HG02981 (cell line): Measurements from ENCODE around the gene MOSPD3.

Source experiments
- ATAC-seq: cut with Tn5 transposase; IDR thresholded peaks from one replicate; pipeline ENCODE4 v1.9.1; 2021; ENCODE audit warnings: mild to moderate bottlenecking, moderate library complexity; ENCODE audit not compliant: unreplicated experiment

MOSPD3 gene

DNA sequence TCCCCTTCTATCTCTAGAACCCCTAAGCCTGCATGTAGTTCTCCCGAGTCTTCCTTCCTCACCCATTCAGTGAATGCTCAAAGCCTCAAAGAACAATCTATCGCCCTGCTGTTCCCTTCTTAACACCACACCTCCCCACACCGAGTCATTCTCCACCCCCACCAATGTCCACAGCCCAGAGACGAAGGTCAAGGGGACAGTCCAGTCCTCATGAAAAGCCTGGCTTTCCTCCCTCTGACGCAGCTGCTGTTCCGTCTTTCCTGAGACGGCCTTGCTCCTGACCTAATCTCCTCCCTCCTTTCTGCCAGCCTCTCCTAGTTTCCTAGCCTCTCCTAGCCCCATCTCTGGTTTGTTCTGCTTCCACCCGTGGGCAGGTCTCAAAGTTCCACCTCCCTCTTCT, 9.2 kb downstream of the MOSPD3 start:
- no peak for ATAC-seq

DNA sequence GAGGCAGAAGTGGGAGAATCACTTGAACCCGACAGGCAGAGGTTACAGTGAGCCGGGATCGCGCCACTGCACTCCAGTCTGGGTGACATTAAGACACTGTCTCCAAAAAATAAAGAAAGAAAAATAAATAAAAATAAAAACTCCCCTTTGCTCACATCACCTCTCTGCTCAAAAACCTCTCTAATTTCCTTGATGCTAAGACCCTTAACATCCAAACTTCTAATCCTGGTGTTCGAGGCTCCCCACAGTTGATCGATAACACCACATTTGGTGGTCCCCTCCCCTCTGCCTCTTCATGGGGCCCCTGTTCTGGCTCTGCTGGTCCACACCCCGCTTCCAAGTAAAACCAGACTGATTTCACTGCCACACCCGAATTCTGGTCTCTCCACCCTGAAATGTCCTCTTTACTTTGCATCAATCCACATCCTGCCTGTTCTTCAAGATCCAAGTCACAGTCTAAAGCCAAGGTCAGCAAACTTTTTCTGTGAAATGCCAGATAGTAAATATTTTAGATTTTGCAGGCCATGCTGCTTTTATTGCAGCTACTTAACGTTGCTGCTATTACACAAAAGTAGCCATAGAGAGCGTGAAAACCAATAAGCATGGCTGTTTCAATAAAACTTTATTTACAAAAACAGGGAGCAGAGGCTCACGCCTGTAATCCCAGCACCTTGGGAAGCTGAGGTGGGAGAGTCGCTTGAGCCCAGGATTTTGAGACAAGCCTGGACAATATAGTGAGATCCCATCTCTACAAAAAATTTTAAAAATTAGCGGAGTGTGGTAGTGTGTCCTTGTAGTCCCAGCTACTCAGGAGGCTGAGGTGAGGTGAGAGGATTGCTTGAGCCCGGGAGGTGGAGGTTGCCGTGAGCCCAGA, 11.8 kb downstream of the MOSPD3 start:
- ATAC-seq = no peak

DNA sequence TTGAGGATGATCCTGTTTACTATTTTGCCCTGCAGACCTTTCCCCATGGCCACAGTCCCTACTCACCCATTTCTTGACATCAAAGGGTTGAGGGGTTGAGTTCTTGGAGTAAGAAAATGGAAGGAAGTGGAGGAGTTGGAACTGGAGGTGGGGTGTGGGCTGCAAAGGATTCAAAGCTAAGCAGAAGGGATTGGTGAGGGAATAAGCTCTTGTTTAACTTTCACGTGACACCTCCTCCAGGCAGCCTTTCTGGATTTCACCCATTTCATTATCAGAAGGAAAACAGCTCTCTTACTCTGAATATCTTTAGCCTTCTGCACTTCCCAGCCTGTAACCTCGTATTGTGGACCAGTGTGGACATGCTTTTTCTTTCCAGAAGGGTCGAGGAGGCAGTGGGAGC, 13.7 kb downstream of the MOSPD3 start:
- no peak for ATAC-seq

DNA sequence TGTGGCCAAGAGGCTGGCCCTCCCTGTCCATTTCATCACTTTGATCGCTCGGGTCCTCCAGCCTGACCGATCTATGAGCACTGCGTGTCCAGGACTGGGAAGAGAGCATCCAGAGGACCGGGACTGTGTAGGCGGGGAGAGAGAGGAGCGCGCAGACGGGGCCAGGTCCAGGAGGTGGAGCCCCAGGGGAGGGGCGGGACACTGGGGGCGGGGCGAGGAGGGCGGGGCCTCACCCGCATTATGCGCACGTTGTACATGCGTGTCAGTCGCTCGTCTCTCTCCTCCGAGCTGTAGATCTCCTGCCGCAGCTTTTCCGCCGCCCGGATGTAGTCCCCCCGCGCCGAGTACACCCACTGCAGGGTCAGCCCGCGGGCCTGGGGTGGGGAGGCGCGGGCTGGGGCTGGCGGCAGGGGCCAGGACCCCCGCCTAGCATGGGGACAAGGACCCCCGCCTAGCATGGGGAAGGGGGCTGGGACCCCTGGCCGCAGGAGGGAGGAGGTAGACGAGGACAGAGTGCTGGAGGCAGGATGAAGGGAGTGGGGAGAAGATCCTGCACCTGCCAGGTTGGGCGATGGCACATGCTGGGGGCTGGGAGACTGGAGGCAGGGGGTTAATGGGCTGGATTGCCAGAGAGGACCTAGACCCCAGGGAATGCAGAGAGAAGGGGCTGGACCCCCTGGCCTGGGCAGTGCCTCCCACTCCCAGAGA, 14.3 kb downstream of the MOSPD3 start:
- peak; percentile 79 for ATAC-seq

DNA sequence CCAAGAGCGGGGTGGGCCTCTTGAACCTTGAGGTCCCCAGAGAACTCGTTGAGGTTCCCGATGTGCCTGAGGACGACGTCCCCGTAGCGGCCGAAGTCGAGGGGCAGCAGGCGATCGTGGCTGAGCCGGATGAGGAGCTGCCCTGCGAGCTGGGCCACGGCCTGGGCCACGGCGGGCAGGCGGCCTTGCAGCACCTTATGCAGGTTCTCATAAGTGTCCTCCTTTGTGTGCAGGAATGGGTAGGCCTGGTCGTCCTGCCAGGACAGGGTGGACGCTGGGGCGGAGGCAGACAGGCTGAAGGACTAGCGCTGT, 14.9 kb downstream of the MOSPD3 start:
- no peak for ATAC-seq

DNA sequence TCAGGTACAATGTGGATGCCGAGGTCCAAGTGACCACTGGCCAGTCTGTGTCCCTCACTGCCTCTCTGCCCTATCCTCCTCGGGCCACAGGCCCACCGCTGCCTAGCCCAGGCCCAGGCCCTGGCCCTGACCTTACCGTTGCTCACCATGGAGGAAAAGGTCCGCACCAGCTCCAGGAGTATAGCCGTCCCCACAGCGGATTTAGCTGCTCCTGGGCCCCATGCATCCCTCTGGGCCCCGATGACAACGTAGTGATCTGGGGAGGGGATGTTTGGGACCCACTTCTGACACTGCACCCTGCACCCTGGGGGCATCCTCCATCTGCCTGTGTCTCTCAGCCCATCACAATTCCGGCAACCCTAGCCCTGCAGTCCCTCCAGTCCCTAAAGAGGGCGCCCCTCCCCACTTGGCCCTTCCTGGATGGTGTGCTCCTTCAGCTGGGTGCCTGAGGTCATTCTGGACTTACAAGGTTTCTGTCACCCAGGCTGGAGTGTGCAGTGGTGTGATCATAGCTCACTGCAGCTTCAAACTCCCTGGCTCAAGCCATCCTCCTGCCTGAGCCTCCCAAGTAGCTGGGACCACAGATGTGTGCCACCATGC, 16.9 kb downstream of the MOSPD3 start:
- no peak for ATAC-seq

DNA sequence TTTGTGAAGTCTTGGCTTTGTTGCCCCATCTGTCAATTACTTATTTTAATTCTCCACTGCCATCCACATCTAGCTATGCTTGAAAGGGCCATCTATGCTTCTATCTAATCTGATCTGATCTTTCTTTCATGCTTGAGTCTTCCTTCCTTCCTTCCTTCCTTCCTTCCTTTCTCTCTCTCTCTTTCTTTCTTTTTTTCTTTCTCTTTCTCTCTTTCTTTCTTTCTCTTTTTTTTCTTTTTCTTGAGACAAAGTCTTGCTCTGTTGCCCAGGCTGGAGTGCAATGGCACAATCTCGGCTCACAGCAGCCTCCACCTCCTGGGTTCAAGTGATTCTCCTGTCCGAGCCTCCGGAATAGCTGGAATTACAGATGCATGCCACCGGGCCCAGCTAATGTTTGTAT, 17.7 kb downstream of the MOSPD3 start:
- no peak for ATAC-seq

DNA sequence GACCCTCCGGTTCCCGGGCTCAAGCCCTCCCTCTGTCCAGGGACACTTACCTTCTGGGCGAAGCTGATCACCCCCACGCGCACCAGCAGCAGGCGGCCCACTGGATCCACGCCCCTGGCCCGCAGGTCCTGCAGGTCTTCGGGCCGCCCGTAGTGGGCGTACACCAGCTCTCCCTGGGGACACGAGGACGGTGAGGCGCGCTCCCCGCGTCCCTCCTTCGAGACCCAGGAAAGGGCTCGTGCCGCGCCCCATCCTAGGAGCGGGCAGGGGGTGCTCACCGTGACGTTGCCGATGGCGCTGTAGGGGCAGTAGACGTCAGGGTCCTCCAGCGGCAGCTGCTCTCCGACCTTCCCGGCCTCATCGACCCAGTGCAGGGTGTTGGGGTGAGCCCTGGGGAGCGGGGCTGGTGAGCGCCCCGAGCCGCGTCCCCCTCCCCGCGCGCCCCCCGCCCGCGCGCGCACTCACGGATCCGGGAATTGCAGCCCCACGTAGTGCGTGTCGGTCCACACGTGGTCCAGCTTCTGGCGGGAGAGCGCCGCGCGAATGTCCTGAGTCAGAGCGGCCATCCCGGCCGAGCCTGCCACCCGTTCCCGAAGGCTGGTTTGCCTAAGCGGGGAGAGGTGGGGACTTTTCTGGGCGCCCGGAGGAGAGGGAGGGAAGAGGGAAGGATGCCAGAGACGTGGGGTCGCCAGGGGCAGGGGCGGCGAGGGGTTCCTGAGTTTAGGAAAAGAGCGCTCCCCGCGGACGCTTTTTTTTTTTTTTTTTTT, 20.8 kb downstream of the MOSPD3 start:
- ATAC-seq = no peak

DNA sequence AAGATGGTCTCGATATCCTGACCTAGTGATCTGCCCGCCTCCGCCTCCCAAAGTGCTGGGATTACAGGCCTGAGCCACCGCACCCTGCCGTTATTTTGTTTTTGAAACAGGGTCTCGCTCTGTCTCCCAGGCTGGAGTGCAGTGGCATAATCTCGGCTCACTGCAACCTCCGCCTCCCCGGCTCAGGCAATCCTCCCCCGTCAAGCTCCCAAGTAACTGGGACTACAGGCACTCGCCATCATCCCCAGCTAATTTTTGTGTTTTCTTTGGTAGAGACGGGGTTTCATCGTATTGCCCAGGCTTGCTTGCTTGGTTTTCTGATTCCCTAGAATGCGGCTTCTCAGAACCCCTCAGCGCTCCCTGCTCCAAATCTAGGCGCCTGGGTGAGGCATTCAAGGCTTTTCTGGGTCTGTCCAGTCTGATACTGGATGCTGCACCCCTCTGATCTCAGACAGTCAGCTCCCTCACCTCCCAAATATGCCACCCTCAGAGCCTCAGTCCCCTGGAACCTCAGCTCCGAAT, 27.7 kb downstream of the MOSPD3 start:
- ATAC-seq = no peak

DNA sequence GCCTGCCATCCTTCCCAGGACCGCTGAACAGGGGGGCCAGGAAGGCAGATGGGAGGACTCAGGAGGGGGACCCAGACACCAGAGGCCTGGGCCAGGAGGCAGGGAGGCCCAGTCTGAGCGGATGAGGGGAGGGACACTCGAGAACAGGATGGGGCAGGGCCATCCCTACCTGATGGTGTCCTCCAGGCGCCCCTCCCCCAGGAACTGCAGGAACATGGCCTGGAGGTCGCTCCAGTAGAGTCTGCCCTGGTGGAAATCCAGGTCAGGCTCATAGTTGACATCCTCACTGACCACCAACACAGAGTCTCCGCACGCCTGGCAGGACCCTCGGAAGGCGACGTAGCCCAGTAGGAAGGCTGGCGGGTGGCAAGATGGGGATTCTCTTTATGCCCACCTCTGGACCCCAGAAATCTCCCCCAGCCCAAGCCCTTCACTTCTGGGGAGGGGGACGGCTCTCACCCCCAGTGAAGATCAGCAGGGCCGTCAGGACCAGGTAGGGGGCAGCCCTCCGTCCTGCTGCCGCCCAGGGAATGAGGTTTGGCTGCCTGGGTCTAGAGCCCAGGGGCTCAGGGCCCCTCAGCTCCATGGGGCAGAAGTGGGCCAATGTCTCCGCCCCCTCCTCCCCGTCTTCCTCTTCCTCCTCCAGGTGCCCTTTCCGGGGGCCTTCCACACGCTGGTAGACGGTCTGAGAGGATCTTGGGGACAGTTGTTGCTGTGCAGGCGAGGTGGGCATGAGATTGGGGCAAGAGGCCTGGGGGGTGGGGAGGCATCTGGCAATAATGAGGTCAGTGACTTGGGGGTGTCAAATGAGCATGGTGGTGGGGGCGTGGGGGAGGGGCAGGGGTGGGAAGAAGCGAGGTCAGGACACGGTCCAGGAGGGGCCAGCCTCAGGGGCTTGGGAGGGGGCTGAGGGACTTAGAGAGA, 28.4 kb downstream of the MOSPD3 start:
- ATAC-seq = no peak

DNA sequence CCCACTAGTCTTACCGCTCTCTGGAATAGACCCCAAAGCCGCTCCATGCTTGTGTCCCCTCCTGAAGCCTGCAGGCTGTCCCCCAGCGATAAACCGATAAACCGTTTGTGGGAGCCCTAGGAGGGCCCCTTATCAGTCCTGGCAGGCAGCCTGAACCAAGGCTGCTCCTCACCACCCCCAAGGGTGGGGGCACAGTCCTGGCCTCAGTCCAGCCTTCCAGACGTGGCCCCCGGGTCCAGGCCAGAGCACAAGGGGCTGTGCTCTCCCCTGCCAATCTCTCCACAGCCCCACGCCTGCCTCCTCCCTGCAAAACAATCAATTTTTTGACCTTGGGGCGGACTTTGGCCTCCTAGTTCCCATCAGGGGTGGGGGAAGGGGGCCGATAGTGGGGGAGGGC, 29.1 kb downstream of the MOSPD3 start, which contains the start of gene TFR2:
Gene TFR2, minus strand, starts transcription at position 90 of the 397 bp plus-strand sequence. Its CDS starts 43 bp downstream, at position 47.
- ATAC-seq = no peak

DNA sequence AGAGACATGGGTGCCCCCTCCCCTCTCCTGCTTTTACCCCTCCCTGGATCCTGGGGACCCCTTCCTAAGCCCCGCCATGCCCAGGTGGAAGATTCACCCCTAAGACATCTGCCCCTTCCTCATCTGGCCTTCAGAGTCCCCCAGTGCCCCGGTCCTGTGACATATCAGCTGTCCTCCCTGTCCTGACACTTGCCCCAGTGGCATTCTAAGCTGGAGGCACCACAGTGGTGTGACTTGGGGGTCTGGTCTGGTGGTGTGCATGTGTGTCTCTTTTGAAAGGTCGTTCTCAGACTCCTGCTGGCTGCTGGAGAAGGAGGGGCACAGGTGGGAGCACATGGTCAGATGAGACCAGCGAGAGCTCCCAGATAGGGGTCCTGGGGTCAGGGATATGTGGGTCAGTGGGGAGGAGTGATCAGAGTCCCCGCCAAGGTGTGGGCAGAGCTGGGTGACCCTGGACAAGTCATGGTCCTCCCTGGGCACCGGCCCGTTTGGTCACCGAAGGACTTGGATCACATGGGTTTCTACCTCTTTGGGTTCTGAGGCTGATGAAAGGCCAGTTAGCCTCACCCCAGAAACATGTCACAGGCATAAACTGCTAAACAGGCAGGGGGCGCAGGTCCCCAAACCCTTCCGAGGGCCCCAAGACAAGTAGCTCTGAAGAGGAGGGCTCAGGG, 29.7 kb downstream of the MOSPD3 start:
- ATAC-seq = no peak

DNA sequence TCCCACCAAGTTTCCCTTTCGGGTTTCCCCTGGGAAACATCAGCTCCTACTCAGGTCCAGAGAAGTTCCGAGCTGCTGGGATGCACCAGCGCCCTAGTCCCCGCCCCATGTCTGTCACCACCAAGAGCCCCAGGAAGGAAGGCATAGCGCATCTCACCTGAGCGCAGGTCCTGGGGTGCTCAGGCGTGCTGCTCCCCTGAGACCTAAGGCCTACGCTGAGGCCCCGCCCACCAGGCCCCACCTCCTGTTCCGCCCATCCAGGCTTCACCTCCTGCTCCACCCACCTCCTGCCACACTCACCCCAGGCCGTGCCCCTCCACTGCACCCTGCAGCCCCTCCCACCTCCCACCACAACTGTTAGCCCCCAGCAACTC, 30.2 kb downstream of the MOSPD3 start:
- ATAC-seq = no peak

DNA sequence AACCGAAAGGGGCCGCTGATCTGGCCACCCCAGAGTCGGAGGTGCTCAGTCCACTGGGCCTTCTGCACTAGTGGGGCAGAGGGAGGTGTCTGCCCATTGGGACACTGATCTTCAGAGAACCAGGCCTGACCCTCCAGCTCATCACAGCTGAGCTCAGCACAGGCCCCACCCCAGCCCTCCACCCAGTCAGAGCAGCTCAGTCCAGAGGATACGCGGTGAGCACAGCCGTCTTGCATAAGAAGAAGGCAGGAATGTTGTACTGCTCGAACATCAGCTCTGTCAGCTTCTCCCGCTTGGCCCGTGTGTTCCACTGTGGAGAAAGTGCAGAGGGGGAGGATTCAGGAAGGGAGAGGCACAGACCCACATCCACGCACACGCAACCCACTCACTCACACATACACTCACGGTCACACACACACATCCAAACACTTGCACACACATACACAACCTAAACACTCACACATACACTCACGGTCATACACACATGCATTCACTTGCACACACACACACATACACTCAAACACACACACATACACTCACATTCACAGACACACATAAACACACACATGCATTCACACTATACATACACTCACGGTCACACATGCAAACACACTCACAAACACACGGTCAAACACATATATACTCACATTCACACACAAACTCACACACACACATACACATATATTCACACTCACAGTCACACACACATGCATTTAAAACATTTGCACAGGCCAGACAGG, 37.7 kb downstream of the MOSPD3 start:
- no peak for ATAC-seq

DNA sequence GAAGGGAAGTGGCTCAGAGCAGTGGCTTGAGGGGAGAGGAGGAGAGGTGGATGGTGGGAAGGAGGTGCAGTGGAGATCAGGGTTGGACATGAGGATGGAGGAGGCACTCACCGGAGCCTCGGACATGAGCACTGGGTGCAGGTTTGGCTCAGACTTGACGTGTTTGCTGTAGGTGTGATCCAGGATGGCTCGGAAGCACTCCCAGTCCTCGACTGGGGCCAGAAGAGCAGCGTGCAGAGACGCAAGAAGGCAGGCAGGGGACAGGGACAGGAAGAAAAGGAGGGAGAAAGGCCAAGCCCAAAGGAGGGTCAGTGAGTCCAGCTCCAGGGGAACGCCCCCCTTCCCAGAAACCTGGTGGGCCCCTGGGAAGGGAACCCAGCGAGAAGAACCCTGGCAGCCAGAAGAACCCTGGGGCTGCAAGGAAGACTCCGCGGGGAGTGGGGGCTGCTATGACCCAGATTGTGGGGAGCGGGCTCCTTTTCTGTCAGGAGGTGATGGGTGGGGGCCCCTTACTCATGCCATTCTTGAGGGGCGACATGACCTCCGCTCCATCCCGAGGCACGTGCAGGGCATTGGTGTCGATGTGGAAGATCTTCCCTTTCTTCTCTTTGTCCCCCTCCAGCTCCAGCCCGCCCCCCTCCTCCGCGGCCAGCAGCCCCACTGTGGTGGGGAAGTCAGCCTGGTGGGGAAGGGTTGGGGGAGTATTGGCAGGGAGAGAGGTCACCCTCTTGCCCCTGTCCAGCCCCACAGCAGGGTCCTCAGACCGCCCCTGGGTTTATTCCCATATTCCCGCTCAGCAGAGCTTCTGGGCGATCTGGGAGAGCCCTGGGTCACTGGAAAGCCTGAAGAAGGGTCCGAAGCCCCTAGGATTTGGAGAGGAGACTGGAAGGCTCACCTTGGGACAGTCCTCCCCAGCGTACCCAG, 42.8 kb downstream of the MOSPD3 start:
- no peak for ATAC-seq

DNA sequence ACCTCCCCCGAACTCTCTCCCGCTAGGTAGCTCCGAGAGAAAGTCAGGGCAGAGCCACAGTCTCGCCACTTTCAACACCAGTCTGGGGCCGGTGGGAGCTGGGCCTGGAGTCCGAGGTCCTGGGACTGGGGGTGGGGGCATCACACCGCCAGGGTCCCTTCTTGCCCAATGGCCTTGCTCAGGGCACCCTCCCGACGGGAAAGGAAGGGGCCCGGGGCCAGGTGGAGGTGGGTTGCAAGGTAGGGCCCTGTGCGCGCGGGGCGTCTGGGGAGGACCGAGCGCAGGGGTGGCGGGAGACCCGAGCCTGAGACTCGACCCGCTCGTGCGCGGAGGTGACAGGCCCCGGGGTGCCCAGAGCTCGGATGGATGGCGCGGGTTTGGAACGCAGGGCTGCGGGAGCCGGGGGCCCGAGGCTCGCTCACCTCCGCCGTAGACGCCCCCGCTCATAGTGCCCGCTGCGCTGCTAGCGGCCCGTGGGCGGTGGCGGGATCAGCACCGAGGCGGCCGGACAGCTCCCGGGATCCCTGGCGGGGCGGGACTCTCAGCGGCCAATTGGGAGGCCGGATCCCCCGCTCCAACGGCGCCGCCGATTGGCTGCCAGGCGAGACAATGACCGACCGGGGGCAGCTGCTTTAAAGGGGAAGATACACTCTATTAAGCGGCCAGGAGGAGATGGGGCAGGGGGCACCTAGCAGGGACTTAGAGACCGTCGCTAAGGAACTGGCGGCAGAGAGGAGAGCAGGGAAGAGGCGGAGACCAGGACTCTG, 43.8 kb downstream of the MOSPD3 start, which contains the start of gene ACTL6B:
Gene ACTL6B, minus strand, starts transcription at position 541 of the 767 bp plus-strand sequence. Its CDS starts 94 bp downstream, at position 447.
- no peak for ATAC-seq
